Stomach (tissue), 4 donors: ENCODE results near the gene RAB20.
"Not testable (repeated sequence)": the region's sequence is repeated elsewhere in the genome, so short reads cannot be mapped to it uniquely, and the experiment has no call there.

Experiments
- CTCF ChIP-seq, 7 experiments: fragments of 450-650 bp in 4 of 7; fragments of 200-600 bp in 3 of 7; sonication (generic) in 3 of 7; IDR thresholded peaks; one replicate each; pipeline ENCODE4 v1.5.1; 2016 to 2019; ENCODE audit warnings: antibody characterized with exemption in 7 of 7, control low read depth in 2 of 7, mild to moderate bottlenecking in 1 of 7
- EP300 ChIP-seq: sonication (generic); formaldehyde crosslinking; IDR thresholded peaks from one replicate; pipeline ENCODE4 v1.6.1; 2017; ENCODE audit warnings: antibody characterized with exemption
- POLR2A ChIP-seq, 4 donors: fragments of 450-650 bp; IDR thresholded peaks; one replicate each; pipeline ENCODE4 v1.6.1; 2016; ENCODE audit warnings: antibody characterized with exemption in 4 of 4, control low read depth in 2 of 4, mild to moderate bottlenecking in 1 of 4, moderate library complexity in 1 of 4

DNA sequence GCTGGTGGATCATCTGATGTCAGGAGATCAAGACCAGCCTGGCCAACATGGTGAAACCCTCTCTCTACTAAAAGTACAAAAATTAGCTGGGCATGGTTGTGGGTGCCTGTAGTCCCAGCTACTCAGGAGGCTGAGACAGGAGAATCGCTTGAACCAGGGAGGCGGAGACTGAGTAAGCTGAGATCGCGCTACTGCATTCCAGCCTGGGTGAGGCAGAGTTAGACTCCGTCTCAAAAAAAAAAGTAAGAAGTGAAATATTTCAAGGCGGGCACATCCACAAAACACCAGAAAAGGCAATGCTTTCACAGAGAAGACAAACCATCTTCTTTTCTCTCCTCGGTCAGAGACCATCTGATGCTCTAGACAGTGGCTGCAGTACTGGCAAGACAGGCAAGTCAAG is 8.4 kb upstream of the RAB20 start:
- TF ChIP-seq POLR2A (IDR thresholded peaks at IDR 0.05); CTCF (IDR thresholded peaks at IDR 0.05); EP300: not testable (repeated sequence)
